Muscle of leg (tissue), 11 donors: ENCODE results near the gene CLIC4. TPM values are rescaled to one million over a fixed set of nuclear protein-coding genes. Genes with fewer than 3 reads are reported as not detected.
"Not testable (repeated sequence)": the region's sequence is repeated elsewhere in the genome, so short reads cannot be mapped to it uniquely, and the experiment has no call there.

Experiments
- DNase-seq: peaks from one replicate; pipeline ENCODE4 v3.0.0; 2013
- H3K27ac ChIP-seq: one replicate; pipeline ENCODE4 v1.5.1; 2013; ENCODE audit warnings: mild to moderate bottlenecking, low read length, control low read depth
- H3K27me3 ChIP-seq: one replicate; pipeline ENCODE4 v1.6.1; 2013; ENCODE audit warnings: low read length; ENCODE audit not compliant: control insufficient read depth, insufficient read depth
- H3K36me3 ChIP-seq: one replicate; pipeline ENCODE4 v1.6.1; 2013; ENCODE audit warnings: low read length; ENCODE audit not compliant: control insufficient read depth, insufficient read depth
- H3K4me1 ChIP-seq: one replicate; pipeline ENCODE4 v1.6.1; 2013; ENCODE audit warnings: low read length; ENCODE audit not compliant: control insufficient read depth, insufficient read depth
- H3K4me3 ChIP-seq: one replicate; pipeline ENCODE4 v1.5.1; 2013; ENCODE audit warnings: low read length, control low read depth
- H3K9me3 ChIP-seq: replicated peaks from 2 replicates; pipeline ENCODE4 v1.6.1; 2013; ENCODE audit warnings: low read depth, low read length; ENCODE audit not compliant: control insufficient read depth
- WGBS: methylation state at CpG from one replicate; pipeline ENCODE4 v1.1.5; 2013; ENCODE audit warnings: missing lambda C conversion rate; ENCODE audit not compliant: insufficient coverage; 5-methylcytosine and 5-hydroxymethylcytosine counted together
- polyA plus RNA-seq, 8 donors: library from polyadenylated mRNA; unstranded; fragments of 120-200 nt; gene quantifications; one replicate each; pipeline versions ENCODE4 v1.2.1 to v1.2.3, GENCODE V29; 2013; ENCODE audit warnings: inconsistent platforms in 1 of 8, low replicate concordance in 1 of 8; ENCODE audit not compliant: insufficient read length in 8 of 8, insufficient read depth in 1 of 8
- total RNA-seq: library from RNA; stranded (reverse); fragments of 120-200 nt; gene quantifications from one replicate; pipeline ENCODE4 v1.2.4, GENCODE V29; 2013

CLIC4 gene
- total and polyA plus RNA-seq, 9 donors = 103 to 173 (median 131) TPM

GRCh38 chr1:24805534-24806301 is 60.5 kb downstream of the CLIC4 start:
- DNase-seq = peak; percentile 21
- WGBS = 78% methylated on average over 2 of the region's 5 CpGs

DNA sequence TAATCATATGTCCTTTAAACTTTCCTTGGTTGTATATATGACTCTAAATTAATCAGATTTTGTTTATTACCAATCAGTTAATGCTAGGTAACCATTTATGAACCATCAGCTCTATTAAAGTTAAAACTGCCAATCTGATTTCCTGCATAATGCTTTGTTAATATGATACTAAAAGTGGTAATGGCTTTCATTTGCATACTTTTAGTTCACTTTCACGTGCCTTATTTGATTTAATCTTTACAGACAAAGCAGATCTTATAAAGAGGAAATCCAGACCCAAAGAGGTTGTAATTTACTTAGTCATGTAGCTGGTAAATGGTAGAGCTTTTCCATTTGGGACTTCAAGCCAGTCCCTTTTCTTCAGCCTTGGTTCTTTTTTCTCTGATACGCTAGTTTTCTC is 61.3 kb downstream of the CLIC4 start:
- Histone ChIP-seq H3K27ac (no peak overlapping the region), H3K27me3 (no peaks in the 10 kb centered on the region), H3K4me1 (no peaks in the 10 kb centered on the region), H3K4me3 (no peak overlapping the region), H3K9me3 (no peaks in the 10 kb centered on the region), H3K36me3 (peaks cover 2% of the 10 kb centered on the region)
- no peak for DNase-seq
- WGBS = no CpG with 5 or more reads among the region's 2 CpGs

More at GRCh38 chr1:24805534-24806301, 60.5 kb downstream of the CLIC4 start:
- H3K4me1 ChIP-seq = no peaks in the 10 kb centered on the region
- no peaks in the 10 kb centered on the region for H3K9me3 ChIP-seq
- no peak overlapping the region for H3K4me3 ChIP-seq
- peaks cover 2% of the 10 kb centered on the region for H3K36me3 ChIP-seq
- no peak overlapping the region for H3K27ac ChIP-seq
- H3K27me3 ChIP-seq = no peaks in the 10 kb centered on the region

DNA sequence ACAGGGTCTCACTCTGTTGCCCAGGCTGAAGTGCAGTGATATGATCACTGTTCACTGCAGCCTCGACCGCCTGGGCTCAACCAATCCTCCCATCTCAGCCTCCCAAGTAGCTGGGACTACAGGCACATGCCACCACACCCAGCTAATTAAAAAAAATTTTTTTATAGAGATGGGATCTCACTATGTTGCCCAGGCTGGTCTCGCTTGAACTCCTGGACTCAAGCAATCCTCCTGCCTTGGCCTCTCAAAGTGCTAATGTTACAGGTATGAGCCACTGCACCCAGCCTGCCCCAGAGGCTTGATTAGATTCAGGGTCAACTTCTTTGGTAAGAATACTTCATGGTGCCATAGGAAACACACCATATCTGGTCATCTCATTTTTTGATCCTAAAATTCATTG is 66.2 kb downstream of the CLIC4 start:
- DNase-seq, H3K27ac ChIP-seq, H3K27me3 ChIP-seq, H3K9me3 ChIP-seq, H3K4me3 ChIP-seq, H3K4me1 ChIP-seq, H3K36me3 ChIP-seq: not testable (repeated sequence)
- WGBS = no CpG with 5 or more reads among the region's 3 CpGs

DNA sequence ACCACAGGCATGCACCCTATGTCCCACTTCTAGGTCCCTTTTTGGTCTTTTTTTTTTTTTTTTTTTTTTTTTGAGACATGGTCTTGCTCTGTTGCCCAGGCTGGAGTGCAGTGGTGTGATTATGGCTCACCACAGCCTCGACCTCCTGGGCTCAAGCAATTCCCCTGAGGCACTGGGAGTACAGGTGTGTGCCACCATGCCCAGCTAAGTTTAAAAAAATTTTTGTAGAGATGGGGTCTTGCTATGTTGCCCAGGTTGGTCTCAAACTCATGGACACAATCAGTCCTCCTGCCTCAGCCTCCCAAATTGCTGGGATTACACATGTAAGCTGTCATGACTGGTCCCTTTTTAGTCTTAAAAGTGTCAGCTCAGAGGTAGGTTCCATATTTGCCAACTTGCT is 75.0 kb downstream of the CLIC4 start:
- WGBS = 100% methylated on average over 1 of the region's 1 CpG

DNA sequence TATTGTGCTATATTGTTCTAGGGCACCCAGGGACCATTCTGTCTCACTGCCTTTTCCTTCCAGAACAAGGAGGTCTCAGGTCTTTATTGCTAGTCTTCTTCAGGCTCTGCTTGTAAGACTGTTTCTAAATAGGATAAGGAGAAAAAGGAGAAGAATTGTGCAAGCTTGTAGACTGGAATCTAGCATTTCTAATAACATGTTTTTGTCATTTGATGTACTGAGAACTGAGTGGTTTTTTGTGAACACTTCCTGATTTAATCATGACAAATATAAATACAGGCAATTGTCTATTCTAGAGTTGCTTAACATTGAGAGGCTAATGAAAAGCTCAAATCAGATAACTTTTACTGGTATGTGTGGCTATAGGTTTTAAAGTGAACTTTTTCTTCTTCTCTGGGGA is 77.6 kb downstream of the CLIC4 start:
- H3K36me3 ChIP-seq = no peaks in the 10 kb centered on the region
- H3K4me1 ChIP-seq = no peaks in the 10 kb centered on the region
- no peaks in the 10 kb centered on the region for H3K27me3 ChIP-seq
- H3K27ac ChIP-seq = no peak overlapping the region
- no peak overlapping the region for H3K4me3 ChIP-seq
- no peak for DNase-seq
- no peaks in the 10 kb centered on the region for H3K9me3 ChIP-seq

More for the DNA sequence above, 75.0 kb downstream of the CLIC4 start:
- not testable (repeated sequence) for H3K4me1 ChIP-seq, H3K4me3 ChIP-seq, H3K27ac ChIP-seq, H3K9me3 ChIP-seq, DNase-seq, H3K36me3 ChIP-seq, H3K27me3 ChIP-seq

- DNase-seq, H3K27me3 ChIP-seq, H3K9me3 ChIP-seq, H3K27ac ChIP-seq, H3K4me3 ChIP-seq, H3K36me3 ChIP-seq, H3K4me1 ChIP-seq: not testable (repeated sequence)
- 96% methylated on average over 8 of the region's 12 CpGs for WGBS
These were observed 78.2 kb downstream of the CLIC4 start for GRCh38 chr1:24823486-24823885.

GRCh38 chr1:24825174-24825573 is 79.9 kb downstream of the CLIC4 start:
- H3K4me3 ChIP-seq = no peak overlapping the region
- H3K9me3 ChIP-seq = no peaks in the 10 kb centered on the region
- DNase-seq = no peak
- no peak overlapping the region for H3K27ac ChIP-seq
- H3K4me1 ChIP-seq = no peaks in the 10 kb centered on the region
- no peaks in the 10 kb centered on the region for H3K36me3 ChIP-seq
- no peaks in the 10 kb centered on the region for H3K27me3 ChIP-seq
- WGBS = no CpG with 5 or more reads among the region's 3 CpGs

DNA sequence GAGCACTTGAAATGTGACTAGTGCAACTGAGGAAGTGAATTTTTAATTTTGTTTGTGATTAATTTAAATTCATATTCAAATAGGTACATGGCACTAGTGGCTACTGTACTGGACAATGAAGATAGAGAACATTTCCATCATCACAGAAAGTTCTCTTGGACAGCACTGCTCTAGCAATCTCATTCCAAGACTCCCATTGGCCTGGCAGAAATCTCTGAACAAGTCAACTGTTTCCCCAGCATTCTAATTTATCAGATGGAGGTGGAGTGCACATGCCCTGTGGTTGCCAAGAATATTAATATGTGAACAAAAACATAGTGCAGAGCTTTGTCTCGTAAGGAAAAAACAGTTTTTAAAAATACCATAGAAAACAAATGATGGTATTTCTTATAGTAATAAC is 81.3 kb downstream of the CLIC4 start:
- no CpG with 5 or more reads among the region's 1 CpG for WGBS
- no peaks in the 10 kb centered on the region for H3K4me1 ChIP-seq
- H3K36me3 ChIP-seq = no peaks in the 10 kb centered on the region
- H3K27ac ChIP-seq = no peak overlapping the region
- DNase-seq = no peak
- no peaks in the 10 kb centered on the region for H3K9me3 ChIP-seq
- no peaks in the 10 kb centered on the region for H3K27me3 ChIP-seq
- no peak overlapping the region for H3K4me3 ChIP-seq

GRCh38 chr1:24827379-24828135 is 82.3 kb downstream of the CLIC4 start:
- no peak overlapping the region for H3K4me3 ChIP-seq
- H3K27ac ChIP-seq = no peak overlapping the region
- no peaks in the 10 kb centered on the region for H3K9me3 ChIP-seq
- peak; percentile 22 for DNase-seq
- H3K4me1 ChIP-seq = no peaks in the 10 kb centered on the region
- WGBS = no CpG with 5 or more reads among the region's 3 CpGs
- H3K27me3 ChIP-seq = no peaks in the 10 kb centered on the region
- no peaks in the 10 kb centered on the region for H3K36me3 ChIP-seq

DNA sequence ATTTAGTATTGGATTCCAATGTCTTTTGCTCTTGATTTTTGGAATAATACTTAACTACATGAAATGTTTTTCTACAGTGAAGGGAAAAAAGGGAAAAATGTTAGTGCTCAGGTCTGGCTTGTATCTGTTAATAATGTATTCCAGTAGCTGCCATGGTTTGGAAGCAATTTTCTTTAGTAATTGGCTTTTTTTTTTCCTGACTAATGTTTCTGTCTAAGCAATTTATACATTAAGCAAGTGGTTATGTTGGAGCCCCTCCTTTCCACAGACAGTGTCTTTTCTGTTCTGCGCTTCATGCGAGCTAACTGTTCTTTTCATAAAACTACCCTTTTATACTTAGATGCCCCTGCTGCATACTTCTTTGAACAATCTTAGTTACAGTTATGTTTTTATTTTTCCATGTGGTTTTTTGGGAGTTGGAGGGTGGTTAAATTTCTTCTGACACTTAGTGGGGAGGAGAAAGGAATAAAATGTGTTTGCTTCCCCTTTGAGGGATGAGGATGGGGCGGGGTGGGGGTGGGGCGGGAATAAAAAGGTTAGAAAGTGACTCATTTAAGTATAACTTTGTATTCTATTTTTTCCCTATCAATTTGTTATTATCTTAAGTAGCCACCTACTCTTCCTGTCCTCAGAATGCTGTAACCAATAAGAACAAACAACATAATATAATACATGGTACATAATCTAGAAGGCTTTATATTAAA is 83.1 kb downstream of the CLIC4 start:
- Histone ChIP-seq H3K27ac (no peak overlapping the region), H3K36me3 (no peaks in the 10 kb centered on the region), H3K27me3 (no peaks in the 10 kb centered on the region), H3K4me3 (no peak overlapping the region), H3K9me3 (no peaks in the 10 kb centered on the region), H3K4me1 (no peaks in the 10 kb centered on the region)
- WGBS = no CpG with 5 or more reads among the region's 4 CpGs
- DNase-seq = peak; percentile 14
